GM12891 (cell line): ENCODE results near the gene TNS3.

ENCODE experiments used
- DNase-seq: peaks from one replicate; pipeline ENCODE4 v3.0.0; 2011; ENCODE audit warnings: low spot score; ENCODE audit not compliant: insufficient read length
- FAIRE-seq: peaks from 2 replicates; lab custom pipeline; 2011; peaks lifted over from hg19 to GRCh38; lab: Jason Lieb, UNC
- PAX5 ChIP-seq: IDR thresholded peaks from 2 replicates; pipeline ENCODE4 v1.6.1; 2011; ENCODE audit warnings: low read length, moderate library complexity, mild to moderate bottlenecking; ENCODE audit not compliant: insufficient read depth, severe bottlenecking
- POLR2A ChIP-seq: IDR thresholded peaks from 2 replicates; pipeline ENCODE4 v1.6.1; 2011; ENCODE audit warnings: low read depth, low read length, control low read depth
- POLR2AphosphoS5 ChIP-seq: IDR thresholded peaks from 2 replicates; pipeline ENCODE4 v1.6.1; 2011; ENCODE audit warnings: low read depth, low read length, control low read depth
- POU2F2 ChIP-seq: IDR thresholded peaks from 2 replicates; pipeline ENCODE4 v1.6.1; 2011; ENCODE audit warnings: low read depth, mild to moderate bottlenecking, control low read depth, low read length, moderate library complexity
- SPI1 ChIP-seq: IDR thresholded peaks from 2 replicates; pipeline ENCODE4 v1.6.1; 2011; ENCODE audit warnings: low read depth, low read length, control low read depth
- TAF1 ChIP-seq: IDR thresholded peaks from 2 replicates; pipeline ENCODE4 v1.6.1; 2011; ENCODE audit warnings: low read depth, low read length, control low read depth

TNS3 gene

GRCh38 chr7:47327346-47327697, 254.6 kb downstream of the TNS3 start:
- DNase-seq (no peak), FAIRE-seq (no peak)
- TF ChIP-seq PAX5 (no peak), POLR2AphosphoS5 (no peak), POLR2A (no peak), POU2F2 (no peak), TAF1 (no peak), SPI1 (no peak)

- DNase-seq = no peak
- FAIRE-seq = no peak
- TF ChIP-seq TAF1 (no peak), PAX5 (no peak), POU2F2 (no peak), SPI1 (no peak), POLR2AphosphoS5 (no peak), POLR2A (no peak)
Observed at GRCh38 chr7:47326808-47327207, 255.1 kb downstream of the TNS3 start.

- no peak for TF ChIP-seq PAX5
- no peak for TF ChIP-seq POU2F2
- TF ChIP-seq POLR2A = no peak
- TF ChIP-seq TAF1 = no peak
- no peak for TF ChIP-seq SPI1
- no peak for TF ChIP-seq POLR2AphosphoS5
- DNase-seq = no peak
- FAIRE-seq = no peak
Observed at GRCh38 chr7:47326220-47326619, 255.7 kb downstream of the TNS3 start.

GRCh38 chr7:47325337-47325736, 256.6 kb downstream of the TNS3 start:
- DNase-seq (no peak), FAIRE-seq (no peak)
- TF ChIP-seq TAF1 = no peak
- no peak for TF ChIP-seq PAX5
- TF ChIP-seq SPI1 = no peak
- no peak for TF ChIP-seq POLR2AphosphoS5
- TF ChIP-seq POLR2A = no peak

- TF ChIP-seq PAX5 (no peak), POLR2A (no peak), TAF1 (no peak), POU2F2 (no peak), SPI1 (no peak), POLR2AphosphoS5 (no peak)
- no peak for DNase-seq
- no peak for FAIRE-seq
Observed at GRCh38 chr7:47323904-47324303, 258.0 kb downstream of the TNS3 start.

- TF ChIP-seq SPI1 (no peak), POU2F2 (no peak), PAX5 (no peak), POLR2AphosphoS5 (no peak), TAF1 (no peak), POLR2A (no peak)
- DNase-seq = no peak
- FAIRE-seq = no peak
Observed at GRCh38 chr7:47322731-47323130, 259.2 kb downstream of the TNS3 start.

GRCh38 chr7:47320296-47320695, 261.6 kb downstream of the TNS3 start:
- TF ChIP-seq POLR2AphosphoS5 (no peak), PAX5 (no peak), POLR2A (no peak), SPI1 (no peak), POU2F2 (no peak), TAF1 (no peak)
- DNase-seq (no peak), FAIRE-seq (no peak)

GRCh38 chr7:47318395-47319182, 263.3 kb downstream of the TNS3 start:
- peak; percentile 90 for FAIRE-seq
- TF ChIP-seq SPI1 (no peak), POU2F2 (peak; percentile 61; the same call in 1 of the 2 replicates)

GRCh38 chr7:47317487-47317886, 264.4 kb downstream of the TNS3 start:
- no peak for FAIRE-seq
- TF ChIP-seq PAX5 (no peak), SPI1 (no peak), TAF1 (no peak), POU2F2 (no peak), POLR2A (no peak), POLR2AphosphoS5 (no peak)
- DNase-seq = no peak

More at GRCh38 chr7:47318395-47319182, 263.3 kb downstream of the TNS3 start:
- DNase-seq = no peak

- no peak for TF ChIP-seq PAX5
- TF ChIP-seq POU2F2 = no peak
- no peak for TF ChIP-seq POLR2A
- TF ChIP-seq TAF1 = no peak
- no peak for TF ChIP-seq SPI1
- no peak for TF ChIP-seq POLR2AphosphoS5
- no peak for DNase-seq
- no peak for FAIRE-seq
Observed at GRCh38 chr7:47314728-47315607, 266.9 kb downstream of the TNS3 start.
